Right lobe of liver (tissue), 4 donors: Measurements from ENCODE around the gene PLXNC1.

Source experiments
- POLR2A ChIP-seq: fragments of 450-650 bp; IDR thresholded peaks from one replicate; pipeline ENCODE4 v1.6.1; 2017; ENCODE audit warnings: antibody characterized with exemption, mild to moderate bottlenecking
- TF ChIP-seq, protein P1 (sequence below), 4 donors: fragments of 200-600 bp in 3 of 4; fragments of 450-650 bp in 1 of 4; IDR thresholded peaks; one replicate each; pipeline versions ENCODE4 v1.5.1 to v1.8.0; 2016 to 2022; ENCODE audit warnings: antibody characterized with exemption in 4 of 4, mild to moderate bottlenecking in 2 of 4
- donor health status: DM: no; HTN: no; CAD: no.
- donor health status: DM: no; HTN: no; CAD: no.
- donor health status: DM: no; HTN: yes; CAD: no.

- TF ChIP-seq, protein P1, sequence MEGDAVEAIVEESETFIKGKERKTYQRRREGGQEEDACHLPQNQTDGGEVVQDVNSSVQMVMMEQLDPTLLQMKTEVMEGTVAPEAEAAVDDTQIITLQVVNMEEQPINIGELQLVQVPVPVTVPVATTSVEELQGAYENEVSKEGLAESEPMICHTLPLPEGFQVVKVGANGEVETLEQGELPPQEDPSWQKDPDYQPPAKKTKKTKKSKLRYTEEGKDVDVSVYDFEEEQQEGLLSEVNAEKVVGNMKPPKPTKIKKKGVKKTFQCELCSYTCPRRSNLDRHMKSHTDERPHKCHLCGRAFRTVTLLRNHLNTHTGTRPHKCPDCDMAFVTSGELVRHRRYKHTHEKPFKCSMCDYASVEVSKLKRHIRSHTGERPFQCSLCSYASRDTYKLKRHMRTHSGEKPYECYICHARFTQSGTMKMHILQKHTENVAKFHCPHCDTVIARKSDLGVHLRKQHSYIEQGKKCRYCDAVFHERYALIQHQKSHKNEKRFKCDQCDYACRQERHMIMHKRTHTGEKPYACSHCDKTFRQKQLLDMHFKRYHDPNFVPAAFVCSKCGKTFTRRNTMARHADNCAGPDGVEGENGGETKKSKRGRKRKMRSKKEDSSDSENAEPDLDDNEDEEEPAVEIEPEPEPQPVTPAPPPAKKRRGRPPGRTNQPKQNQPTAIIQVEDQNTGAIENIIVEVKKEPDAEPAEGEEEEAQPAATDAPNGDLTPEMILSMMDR (IDR thresholded peaks at IDR 0.05), result peak; percentile 77 to 87 (median 80)
- TF ChIP-seq POLR2A, result no peak
These were observed 46.4 kb upstream of the PLXNC1 start for GRCh38 chr12:94101738-94102660.
